ENCODE results near the gene PRSS57.
"Not testable (repeated sequence)": the region's sequence is repeated elsewhere in the genome, so short reads cannot be mapped to it uniquely, and the experiment has no call there.

The PRSS57 gene

DNA sequence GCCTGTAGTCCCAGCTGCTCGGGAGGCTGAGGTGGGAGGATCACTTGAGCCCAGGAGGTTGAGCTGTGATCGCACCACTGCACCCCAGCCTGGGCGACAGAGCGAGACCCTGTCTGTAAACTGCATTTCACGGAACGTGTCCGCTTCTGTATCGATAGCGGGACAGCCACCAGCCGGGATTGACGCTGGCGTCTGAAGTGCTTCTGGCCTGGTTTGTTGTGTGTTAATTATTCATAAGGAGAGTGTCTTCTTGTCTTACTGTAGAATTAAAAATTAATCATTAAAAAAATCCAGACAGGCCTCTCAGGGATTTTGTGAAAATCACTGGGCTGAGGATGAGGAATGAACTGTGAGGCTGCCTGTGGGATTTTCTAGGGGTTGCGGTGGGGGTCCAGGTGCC, 39.5 kb upstream of the PRSS57 start:
- H3K27ac ChIP-seq (ENCODE audit: low read length): no peak overlapping the region
- no peak overlapping the region for H3K9ac ChIP-seq (ENCODE audit: low read length)
- no peaks in the 10 kb centered on the region for H4K20me1 ChIP-seq (ENCODE audit: insufficient read depth, low read length)
- no peak overlapping the region for H3K4me2 ChIP-seq (ENCODE audit: low read length)
- H3K27me3 ChIP-seq (ENCODE audit: low read depth, low read length): no peaks in the 10 kb centered on the region
- no peak overlapping the region for H3K4me3 ChIP-seq (ENCODE audit: low read length)
- H3K36me3 ChIP-seq (replicated peaks; ENCODE audit: low read depth, low read length): no peaks in the 10 kb centered on the region
- H2AFZ ChIP-seq (ENCODE audit: low read depth, low read length): no peak overlapping the region
- peaks cover 12% of the 10 kb centered on the region for H3K4me1 ChIP-seq (ENCODE audit: low read length)
- H3K79me2 ChIP-seq (ENCODE audit: low read length): no peaks in the 10 kb centered on the region
- TF ChIP-seq CTCF (IDR thresholded peaks at IDR 0.05; ENCODE audit: low read depth, low read length) (no peak), EZH2phosphoT487 (IDR thresholded peaks at IDR 0.05; ENCODE audit: low read depth) (no peak)
- H3K9me3 ChIP-seq (ENCODE audit: insufficient read depth, low read length): no peaks in the 10 kb centered on the region

DNA sequence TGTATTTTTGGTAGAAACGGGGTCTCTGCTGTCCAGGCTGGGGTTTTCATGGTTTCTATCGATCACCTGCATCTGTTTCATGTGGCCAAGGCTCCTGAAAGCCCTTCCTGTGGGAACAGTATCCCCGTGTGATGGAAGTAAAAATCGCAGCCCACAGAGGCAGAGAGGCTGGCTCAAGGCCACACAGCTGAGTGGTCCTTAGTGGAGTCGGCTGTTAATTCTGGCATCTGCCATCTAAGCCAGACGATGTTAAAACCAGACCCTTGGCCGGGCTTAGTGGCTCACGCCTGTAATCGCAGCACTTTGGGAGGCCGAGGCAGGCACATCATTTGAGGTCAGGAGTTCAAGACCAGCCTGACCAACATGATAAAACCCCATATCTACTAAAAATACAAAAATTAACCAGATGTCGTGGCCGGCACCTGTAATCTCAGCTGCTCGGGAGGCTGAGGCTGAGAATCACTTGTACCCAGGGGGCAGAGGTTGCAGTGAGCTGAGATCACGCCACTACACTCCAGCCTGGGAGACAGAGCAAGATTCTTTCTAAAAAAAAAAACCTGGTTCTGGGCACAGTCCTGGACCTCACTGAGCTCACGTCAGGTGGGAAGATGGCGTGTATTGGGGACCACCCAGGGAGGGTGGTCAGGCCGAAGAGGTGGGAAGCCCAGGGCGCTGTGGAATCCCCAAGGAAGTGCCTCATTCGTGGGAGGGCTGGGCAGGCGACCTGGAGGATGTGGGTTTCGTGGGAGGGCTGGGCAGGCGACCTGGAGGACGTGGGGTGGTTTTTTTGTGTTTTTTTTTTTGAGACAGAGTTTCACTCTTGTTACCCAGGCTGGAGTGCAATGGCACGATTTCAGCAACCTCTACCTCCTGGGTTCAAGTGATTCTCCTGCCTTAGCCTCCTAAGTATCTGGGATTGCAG, 37.2 kb upstream of the PRSS57 start:
- no peaks in the 10 kb centered on the region for H3K36me3 ChIP-seq (replicated peaks; ENCODE audit: low read depth, low read length)
- no peak overlapping the region for H2AFZ ChIP-seq (ENCODE audit: low read depth, low read length)
- peaks cover 30% of the 10 kb centered on the region for H3K4me1 ChIP-seq (ENCODE audit: low read length)
- no peaks in the 10 kb centered on the region for H3K27me3 ChIP-seq (ENCODE audit: low read depth, low read length)
- no peak overlapping the region for H3K27ac ChIP-seq (ENCODE audit: low read length)
- no peaks in the 10 kb centered on the region for H3K79me2 ChIP-seq (ENCODE audit: low read length)
- TF ChIP-seq CTCF (IDR thresholded peaks at IDR 0.05; ENCODE audit: low read depth, low read length) (no peak), EZH2phosphoT487 (IDR thresholded peaks at IDR 0.05; ENCODE audit: low read depth) (no peak)
- H3K4me2 ChIP-seq (ENCODE audit: low read length): no peak overlapping the region
- H4K20me1 ChIP-seq (ENCODE audit: insufficient read depth, low read length): no peaks in the 10 kb centered on the region
- no peak overlapping the region for H3K4me3 ChIP-seq (ENCODE audit: low read length)
- H3K9ac ChIP-seq (ENCODE audit: low read length): no peak overlapping the region
- H3K9me3 ChIP-seq (ENCODE audit: insufficient read depth, low read length): no peaks in the 10 kb centered on the region

- Histone ChIP-seq H4K20me1 (ENCODE audit: insufficient read depth, low read length) (no peaks in the 10 kb centered on the region), H3K9me3 (ENCODE audit: insufficient read depth, low read length) (no peaks in the 10 kb centered on the region), H3K4me3 (ENCODE audit: low read length) (no peak overlapping the region), H3K36me3 (replicated peaks; ENCODE audit: low read depth, low read length) (no peaks in the 10 kb centered on the region), H3K9ac (ENCODE audit: low read length) (no peak overlapping the region), H3K4me1 (ENCODE audit: low read length) (peaks cover 30% of the 10 kb centered on the region), H3K27ac (ENCODE audit: low read length) (no peak overlapping the region), H3K27me3 (ENCODE audit: low read depth, low read length) (no peaks in the 10 kb centered on the region), H3K4me2 (ENCODE audit: low read length) (no peak overlapping the region), H2AFZ (ENCODE audit: low read depth, low read length) (no peak overlapping the region), H3K79me2 (ENCODE audit: low read length) (no peaks in the 10 kb centered on the region)
- TF ChIP-seq CTCF (IDR thresholded peaks at IDR 0.05; ENCODE audit: low read depth, low read length) (no peak), EZH2phosphoT487 (IDR thresholded peaks at IDR 0.05; ENCODE audit: low read depth) (no peak)
Measured at GRCh38 chr19:731000-731399, 35.7 kb upstream of the PRSS57 start.

- Histone ChIP-seq H3K79me2 (ENCODE audit: low read length) (no peaks in the 10 kb centered on the region), H3K4me3 (ENCODE audit: low read length) (0 out of 2 replicates have a peak overlapping the region, but pooled peaks have one; percentile 17), H3K4me2 (ENCODE audit: low read length) (peak overlapping the region; percentile 50), H3K9ac (ENCODE audit: low read length) (peak overlapping the region; percentile 12; the same call in 1 of the 2 replicates), H4K20me1 (ENCODE audit: insufficient read depth, low read length) (no peaks in the 10 kb centered on the region), H3K9me3 (ENCODE audit: insufficient read depth, low read length) (no peaks in the 10 kb centered on the region), H3K27ac (ENCODE audit: low read length) (peak overlapping the region; percentile 63), H3K36me3 (replicated peaks; ENCODE audit: low read depth, low read length) (no peaks in the 10 kb centered on the region), H2AFZ (ENCODE audit: low read depth, low read length) (no peak overlapping the region), H3K4me1 (ENCODE audit: low read length) (peaks cover 30% of the 10 kb centered on the region), H3K27me3 (ENCODE audit: low read depth, low read length) (no peaks in the 10 kb centered on the region)
- TF ChIP-seq CTCF (IDR thresholded peaks at IDR 0.05; ENCODE audit: low read depth, low read length): no peak
- TF ChIP-seq EZH2phosphoT487 (IDR thresholded peaks at IDR 0.05; ENCODE audit: low read depth): no peak
Measured at GRCh38 chr19:729965-730668, 34.9 kb upstream of the PRSS57 start.

- H3K36me3 ChIP-seq (replicated peaks; ENCODE audit: low read depth, low read length): not testable (repeated sequence)
Measured at GRCh38 chr19:729564-729963, 34.3 kb upstream of the PRSS57 start.

More at GRCh38 chr19:729564-729963, 34.3 kb upstream of the PRSS57 start:
- H3K79me2 ChIP-seq (ENCODE audit: low read length); H4K20me1 ChIP-seq (ENCODE audit: insufficient read depth, low read length); H3K27me3 ChIP-seq (ENCODE audit: low read depth, low read length); H2AFZ ChIP-seq (ENCODE audit: low read depth, low read length); H3K9me3 ChIP-seq (ENCODE audit: insufficient read depth, low read length): not testable (repeated sequence)
- Histone ChIP-seq H3K4me2 (ENCODE audit: low read length) (peak overlapping the region; percentile 50), H3K4me3 (ENCODE audit: low read length) (0 out of 2 replicates have a peak overlapping the region, but pooled peaks have one; percentile 17), H3K27ac (ENCODE audit: low read length) (peak overlapping the region; percentile 63), H3K9ac (ENCODE audit: low read length) (peak overlapping the region; percentile 12; the same call in 1 of the 2 replicates), H3K4me1 (ENCODE audit: low read length) (peaks cover 30% of the 10 kb centered on the region)

Measured in OCI-LY3 (cell line).